Body of pancreas (tissue), 4 donors: ENCODE measurements around the gene GPBP1.
"Not testable (repeated sequence)": the region's sequence is repeated elsewhere in the genome, so short reads cannot be mapped to it uniquely, and the experiment has no call there.

Experiments
- CTCF ChIP-seq, 7 experiments: fragments of 450-650 bp in 4 of 7; fragments of 200-600 bp in 3 of 7; sonication (generic) in 3 of 7; IDR thresholded peaks; one replicate each; pipeline ENCODE4 v1.5.1; 2016 to 2019; ENCODE audit warnings: antibody characterized with exemption in 7 of 7
- POLR2A ChIP-seq, 3 donors: fragments of 450-650 bp; IDR thresholded peaks; one replicate each; pipeline ENCODE4 v1.6.1; 2016; ENCODE audit warnings: antibody characterized with exemption in 3 of 3, mild to moderate bottlenecking in 2 of 3

GRCh38 chr5:57309022-57309421, 135.2 kb downstream of the GPBP1 start:
- TF ChIP-seq POLR2A, CTCF (IDR thresholded peaks at IDR 0.05): not testable (repeated sequence)
